ENCODE measurements around the gene LHPP. TPM values are rescaled to one million over a fixed set of nuclear protein-coding genes. Genes with fewer than 3 reads are reported as not detected.
A peak's percentile ranks its signal among the peaks of the same experiment; 100 is the strongest.
"Not testable (repeated sequence)": the region's sequence is repeated elsewhere in the genome, so short reads cannot be mapped to it uniquely, and the experiment has no call there.

LHPP gene
- total RNA-seq, 1 experiment from 2014 or later, result 3.2 TPM

DNA sequence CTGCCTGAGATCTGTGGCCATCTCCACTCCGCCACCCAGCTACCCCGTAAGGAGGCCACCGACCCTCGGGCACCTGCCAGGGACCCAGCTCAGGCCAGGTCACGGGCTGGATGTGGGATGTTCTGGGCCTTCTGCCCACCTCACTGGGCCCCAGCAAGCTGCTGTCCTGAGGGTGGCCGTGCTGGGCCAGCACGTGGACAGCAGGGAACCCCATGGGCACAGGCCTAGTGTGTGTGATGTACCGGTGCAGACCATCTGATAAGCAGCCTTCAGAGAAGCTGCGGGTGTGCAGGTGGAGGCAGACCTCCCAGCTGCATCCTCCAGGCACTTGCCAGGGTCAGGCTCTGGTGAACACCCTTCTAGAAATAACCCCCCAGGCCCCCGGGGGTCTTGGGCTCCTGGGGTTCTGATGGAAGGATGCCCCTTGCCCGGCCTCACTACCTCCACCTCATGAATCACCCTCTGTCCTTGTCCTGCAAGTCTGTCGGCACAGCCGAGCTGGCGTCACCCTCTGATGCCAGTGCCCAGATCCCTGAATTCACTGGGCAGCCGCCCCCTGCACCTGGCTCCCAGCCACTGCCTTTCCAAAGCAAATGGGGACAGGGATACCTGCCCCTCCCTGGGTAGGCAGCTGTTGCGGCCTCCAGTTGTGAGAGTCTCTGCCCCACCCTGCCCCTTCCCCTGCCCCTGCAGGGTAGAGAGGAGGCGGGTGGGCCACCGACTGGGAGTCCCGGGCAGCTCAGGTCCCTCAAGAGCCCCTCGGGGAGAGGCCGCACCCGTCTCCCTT lies 142.8 kb downstream of the LHPP start:
- no peak for DNase-seq (ENCODE audit: low read depth)

DNA sequence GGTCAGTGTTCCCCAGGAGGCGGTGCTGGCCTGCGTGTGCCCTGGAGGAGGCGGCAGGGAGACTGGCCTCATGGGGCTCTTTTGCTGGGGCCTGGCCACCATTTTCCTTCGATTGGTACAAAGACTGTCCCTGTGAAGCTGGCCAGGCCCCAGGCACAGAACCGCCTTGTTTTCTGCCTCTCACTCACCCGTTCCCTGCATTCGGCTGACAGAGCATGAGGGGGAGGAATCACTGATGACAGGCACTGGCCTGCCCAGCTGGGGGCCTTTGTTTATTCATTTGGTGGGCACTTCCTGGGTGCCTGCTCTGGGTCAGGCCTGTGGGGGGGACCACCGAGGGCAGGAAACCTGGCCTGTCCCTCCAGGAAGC lies 143.4 kb downstream of the LHPP start:
- no peak for DNase-seq (ENCODE audit: low read depth)

DNA sequence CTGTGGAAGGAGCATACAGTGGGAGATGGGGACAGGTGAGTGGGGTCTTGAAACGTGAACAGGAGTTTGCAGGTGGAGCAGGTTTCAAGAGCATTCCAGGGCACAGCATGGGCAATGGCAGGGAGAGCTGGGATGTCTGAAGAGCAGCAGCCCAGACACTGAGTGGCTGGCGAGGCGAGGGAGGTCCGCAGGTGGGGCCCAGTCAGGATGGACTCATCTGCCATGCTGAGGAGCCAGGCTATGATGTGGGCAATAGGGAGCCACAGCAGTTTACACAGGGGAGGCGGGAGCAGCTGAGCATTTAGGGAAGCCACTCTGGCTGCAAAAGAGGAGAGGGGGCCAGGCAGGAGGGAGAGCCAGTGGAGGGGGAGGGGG lies 143.8 kb downstream of the LHPP start:
- no peak for DNase-seq (ENCODE audit: low read depth)

DNA sequence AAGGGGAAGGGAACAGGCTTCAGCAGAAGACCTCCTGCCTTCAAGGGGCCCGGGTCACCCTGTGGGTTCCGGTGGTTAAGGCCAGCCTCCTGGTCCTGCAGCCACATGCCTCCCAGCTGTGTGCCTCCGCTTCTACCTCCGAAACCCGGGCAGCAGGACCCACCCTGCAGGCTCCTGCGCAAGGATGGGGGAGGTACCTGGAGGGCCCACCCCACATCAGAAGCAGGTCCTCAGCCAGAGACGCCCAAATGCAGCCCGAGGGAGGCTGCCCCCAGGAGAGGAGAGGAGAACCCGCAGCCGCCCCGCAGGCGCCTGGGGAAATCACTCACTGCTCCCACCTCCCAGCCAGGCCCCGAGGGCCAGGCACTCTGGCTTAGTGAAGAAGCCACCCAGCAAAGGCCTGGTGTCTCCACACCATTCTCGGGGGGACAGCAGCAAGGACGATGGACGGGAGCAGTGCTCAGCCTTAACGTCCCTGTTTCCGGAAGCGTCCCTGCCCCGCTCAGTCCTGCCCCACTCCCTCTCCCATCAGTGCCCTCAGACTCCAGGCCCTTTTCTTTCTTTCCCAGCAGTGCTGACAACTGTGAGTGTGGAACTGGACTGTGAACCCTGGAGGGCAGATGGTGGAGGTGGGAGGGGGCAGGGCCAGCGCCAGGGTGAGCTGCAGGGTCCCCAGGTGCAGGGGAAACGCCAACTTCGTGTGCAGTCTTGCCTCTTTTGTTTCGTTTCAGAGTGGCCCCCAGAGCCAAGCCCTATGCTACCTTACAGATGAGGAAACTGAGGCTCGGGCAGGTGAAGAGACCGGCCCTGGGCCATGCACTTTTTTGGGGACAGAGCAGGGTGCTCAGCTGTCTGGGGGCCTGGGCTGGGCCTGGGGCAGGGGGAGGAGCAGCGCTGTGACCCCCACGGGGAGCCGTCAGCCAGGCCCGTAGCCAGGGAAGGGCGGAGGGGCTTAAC lies 144.5 kb downstream of the LHPP start:
- no peak for DNase-seq (ENCODE audit: low read depth)

DNA sequence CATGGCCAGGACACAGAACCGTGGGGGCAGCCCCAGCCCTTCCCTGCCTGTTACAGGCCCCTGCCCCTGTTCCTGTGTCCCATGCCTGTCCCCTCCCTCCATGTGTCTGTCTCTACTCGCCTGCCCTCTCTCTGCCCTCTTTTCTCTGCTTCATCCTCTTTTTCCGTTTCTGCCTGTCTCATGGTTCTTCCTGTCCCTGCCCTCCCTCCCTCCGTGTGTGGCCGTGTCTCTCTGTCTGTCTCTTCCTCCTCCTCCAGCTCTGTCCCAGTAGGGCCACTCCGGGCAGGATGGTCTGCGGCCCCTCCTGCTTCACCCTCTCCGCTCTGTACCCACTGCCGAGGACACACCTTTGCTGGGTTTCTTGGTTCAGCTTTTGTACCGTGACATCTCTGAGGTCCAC lies 145.2 kb downstream of the LHPP start:
- no peak for DNase-seq (ENCODE audit: low read depth)

DNA sequence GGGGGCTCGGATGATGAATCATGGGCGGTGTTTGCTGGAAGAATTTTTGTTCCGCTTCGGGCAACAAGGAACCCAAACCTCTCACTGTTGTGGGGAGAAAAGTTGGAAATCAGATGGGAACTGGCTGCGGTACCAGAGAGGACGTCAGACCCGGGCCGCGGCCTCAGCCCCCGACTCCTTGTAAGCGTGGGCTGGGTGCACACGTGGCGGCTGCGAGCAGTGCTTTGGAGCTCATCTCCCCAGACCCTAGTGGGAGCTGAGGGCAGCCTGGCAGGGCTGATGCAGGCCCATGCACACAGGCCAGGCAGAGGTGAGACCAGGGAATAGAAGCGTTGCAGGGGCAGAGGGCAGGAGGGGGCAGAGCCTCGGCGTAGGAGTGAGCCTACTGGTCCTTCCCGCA lies 146.1 kb downstream of the LHPP start:
- DNase-seq (ENCODE audit: low read depth), result no peak

DNA sequence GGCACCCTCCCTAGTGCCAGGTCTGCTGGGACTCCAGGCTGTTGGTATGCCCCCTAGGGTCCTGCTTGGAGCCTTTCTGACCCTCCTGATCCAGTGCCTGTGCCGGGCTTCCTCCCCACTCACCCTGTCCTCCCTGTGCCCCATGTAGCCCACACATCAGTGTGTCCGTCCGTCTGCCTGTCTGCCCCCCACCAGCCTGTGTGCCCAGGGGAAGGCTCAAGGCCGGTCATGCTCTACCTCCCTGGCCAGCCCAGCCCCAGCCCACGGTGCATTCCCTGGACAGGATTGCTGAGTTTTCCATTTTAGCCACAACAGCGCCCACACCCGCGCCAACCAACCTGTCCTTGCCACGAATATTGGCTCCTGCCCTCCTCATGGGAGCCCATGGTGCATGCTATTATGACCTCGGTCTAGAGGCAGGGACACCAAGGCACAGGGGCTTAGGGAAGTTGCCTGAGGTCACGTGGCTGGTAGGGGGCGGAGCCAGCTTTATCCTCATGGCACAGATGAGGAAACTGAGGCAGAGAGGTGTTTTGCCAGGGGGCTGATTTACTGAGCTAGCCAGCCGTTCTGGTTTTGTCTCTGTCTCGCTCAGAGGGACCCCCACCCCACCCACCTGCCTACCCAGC lies 146.6 kb downstream of the LHPP start:
- no peak for DNase-seq (ENCODE audit: low read depth)

DNA sequence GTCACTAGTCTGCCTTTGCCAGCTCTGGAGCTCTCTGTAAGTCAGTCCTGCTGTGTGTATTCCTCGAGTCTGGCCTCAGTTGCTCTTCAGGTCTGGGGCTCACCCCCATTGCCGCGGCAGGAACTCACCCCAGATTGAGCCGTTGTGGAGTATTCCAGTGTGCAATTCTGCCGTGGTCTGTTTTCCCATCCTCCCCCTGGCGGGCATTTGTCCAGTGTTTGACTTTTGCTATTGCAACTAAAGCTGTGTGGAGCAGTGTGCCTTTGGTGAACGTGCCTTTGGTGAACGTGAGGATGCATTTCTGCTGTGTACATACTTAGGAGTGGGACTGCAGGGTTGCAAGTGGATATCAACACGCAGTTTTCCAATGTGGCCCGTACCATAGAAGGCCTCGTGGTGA lies 148.1 kb downstream of the LHPP start:
- DNase-seq (ENCODE audit: low read depth), result no peak

DNA sequence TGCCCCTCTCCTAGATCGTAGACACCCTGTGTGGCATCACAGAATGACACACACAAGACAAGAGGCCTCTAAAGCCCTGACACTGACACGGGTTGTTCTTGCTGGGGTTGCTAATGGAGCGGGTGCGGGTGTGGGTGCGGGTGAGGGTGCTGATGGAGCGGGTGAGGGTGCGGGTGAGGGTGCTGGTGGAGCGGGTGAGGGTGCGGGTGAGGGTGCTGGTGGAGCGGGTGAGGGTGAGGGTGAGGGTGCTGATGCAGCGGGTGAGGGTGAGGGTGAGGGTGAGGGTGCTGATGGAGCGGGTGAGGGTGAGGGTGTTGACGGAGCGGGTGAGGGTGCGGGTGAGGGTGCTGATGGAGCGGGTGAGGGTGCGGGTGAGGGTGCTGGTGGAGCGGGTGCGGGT lies 148.6 kb downstream of the LHPP start:
- DNase-seq (ENCODE audit: low read depth), result not testable (repeated sequence)

DNA sequence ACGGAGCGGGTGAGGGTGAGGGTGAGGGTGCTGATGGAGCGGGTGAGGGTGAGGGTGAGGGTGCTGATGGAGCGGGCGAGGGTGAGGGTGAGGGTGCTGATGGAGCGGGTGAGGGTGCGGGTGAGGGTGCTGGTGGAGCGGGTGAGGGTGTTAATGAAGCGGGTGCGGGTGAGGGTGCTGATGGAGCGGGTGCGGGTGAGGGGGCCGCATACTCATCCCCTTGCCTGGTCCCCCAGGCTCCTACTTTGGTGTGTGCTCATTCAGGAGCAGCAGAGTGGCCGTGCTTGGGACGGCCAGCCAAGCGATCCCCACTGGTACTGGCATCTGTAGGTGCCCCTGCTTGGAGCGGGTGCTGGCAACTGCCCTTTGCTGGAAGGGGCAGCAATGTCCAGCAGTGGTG lies 149.2 kb downstream of the LHPP start:
- not testable (repeated sequence) for DNase-seq (ENCODE audit: low read depth)

DNA sequence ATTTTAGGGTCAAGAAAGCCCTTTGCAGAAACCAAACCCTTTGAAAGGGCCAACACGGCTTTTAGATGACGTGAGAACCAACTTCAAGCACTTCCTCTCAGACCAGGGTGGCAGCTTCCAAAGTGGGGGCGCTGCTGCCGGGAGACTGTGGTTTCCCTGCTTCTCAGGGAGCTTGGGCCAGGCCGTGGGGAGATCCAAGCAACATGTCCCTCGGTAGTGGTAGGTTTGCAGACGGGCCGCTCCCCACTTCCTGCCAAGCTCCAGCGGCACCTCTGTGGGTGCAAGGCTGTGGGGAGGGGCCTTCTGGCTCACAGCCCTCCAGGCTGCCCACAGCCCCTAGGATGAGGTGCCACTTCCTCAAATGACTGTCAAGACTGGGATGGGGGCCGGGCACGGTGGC lies 150.1 kb downstream of the LHPP start:
- no peak for DNase-seq (ENCODE audit: low read depth)

DNA sequence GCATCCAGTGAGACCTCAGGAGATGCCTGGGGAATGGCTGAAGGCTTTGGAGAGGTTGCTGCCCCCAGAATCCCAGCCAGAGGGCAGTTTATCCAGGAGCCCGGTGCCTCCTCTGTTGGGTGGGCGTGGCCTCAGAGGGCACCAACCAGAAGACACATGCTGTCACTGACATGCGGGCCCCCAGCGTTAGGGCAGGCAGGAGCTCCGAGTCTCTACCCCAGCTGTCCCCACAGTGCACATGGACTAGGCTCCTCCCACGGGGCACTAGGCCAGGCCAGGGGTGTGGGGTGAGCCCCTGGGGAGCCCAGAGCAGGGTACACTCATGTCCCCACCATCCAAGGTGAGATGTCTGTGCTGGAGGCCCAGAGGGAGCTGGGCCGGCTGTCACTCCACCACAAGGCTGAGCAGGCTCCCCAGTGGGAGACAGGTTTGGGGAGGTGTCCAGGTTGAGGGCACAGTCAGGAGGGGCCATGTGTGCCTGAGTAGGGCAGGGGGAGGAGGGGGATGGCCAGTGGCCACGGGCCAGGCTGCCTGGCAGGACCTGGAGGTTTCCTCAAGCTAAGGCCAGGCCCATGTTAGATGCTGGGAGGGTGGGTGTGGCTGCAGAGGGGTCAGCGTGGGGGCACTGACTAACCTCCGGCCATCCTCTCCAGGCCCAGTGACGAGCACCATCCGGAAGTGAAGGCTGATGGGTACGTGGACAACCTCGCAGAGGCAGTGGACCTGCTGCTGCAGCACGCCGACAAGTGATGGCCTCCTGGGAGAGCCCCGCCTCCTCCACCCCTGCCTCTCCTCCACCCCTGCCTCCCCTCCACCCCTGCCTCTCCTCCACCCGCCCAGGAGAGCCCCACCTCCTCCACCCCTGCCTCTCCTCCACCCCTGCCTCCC lies 151.2 kb downstream of the LHPP start:
- peak; percentile 19 for DNase-seq (ENCODE audit: low read depth)

DNA sequence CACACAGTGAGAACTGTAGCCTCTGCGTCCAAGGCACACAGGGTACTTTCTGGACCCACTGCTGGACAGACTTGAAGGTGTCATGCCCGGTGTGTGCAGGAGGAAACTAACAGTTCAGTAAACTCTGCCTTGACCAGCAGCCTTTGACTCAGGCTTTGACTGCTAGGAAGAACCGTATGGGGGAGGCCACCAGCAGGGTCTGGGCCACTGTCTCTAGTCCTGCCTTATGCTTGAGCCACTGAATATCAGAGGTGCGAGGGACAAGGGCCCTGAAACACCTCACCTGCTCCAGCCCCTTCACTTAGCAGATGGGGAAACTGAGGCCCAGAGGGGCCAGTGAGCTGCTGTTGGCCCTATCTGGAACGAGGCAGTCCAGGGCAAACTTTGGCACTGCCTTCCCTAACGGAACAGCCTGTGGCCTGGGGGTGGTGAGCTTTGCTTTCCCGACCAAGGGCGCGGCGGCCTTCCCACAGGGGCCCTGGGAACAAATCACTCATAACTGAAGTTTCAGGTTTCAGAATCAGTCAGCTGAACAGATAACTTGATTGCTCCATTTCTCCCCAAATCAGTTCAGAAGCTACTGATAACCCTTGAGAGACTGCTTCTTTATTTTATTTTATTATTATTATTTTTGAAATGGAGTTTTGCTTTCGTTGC lies 152.5 kb downstream of the LHPP start:
- no peak for DNase-seq (ENCODE audit: low read depth)

DNA sequence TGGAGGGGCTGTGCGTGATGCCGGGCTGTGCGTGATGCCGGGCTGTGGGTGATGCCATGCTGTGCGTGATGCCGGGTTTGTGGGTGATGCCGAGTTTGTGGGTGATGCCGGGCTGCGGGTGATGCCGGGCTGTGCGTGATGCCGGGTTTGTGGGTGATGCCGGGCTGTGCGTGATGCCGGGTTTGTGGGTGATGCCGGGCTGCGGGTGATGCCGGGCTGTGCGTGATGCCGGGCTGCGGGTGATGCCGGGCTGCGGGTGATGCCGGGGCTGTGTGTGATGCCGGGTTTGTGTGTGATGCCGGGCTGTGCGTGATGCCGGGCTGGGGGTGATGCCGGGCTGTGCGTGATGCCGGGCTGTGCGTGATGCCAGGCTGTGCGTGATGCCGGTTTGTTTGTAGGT lies 153.6 kb downstream of the LHPP start:
- no peak for DNase-seq (ENCODE audit: low read depth)

DNA sequence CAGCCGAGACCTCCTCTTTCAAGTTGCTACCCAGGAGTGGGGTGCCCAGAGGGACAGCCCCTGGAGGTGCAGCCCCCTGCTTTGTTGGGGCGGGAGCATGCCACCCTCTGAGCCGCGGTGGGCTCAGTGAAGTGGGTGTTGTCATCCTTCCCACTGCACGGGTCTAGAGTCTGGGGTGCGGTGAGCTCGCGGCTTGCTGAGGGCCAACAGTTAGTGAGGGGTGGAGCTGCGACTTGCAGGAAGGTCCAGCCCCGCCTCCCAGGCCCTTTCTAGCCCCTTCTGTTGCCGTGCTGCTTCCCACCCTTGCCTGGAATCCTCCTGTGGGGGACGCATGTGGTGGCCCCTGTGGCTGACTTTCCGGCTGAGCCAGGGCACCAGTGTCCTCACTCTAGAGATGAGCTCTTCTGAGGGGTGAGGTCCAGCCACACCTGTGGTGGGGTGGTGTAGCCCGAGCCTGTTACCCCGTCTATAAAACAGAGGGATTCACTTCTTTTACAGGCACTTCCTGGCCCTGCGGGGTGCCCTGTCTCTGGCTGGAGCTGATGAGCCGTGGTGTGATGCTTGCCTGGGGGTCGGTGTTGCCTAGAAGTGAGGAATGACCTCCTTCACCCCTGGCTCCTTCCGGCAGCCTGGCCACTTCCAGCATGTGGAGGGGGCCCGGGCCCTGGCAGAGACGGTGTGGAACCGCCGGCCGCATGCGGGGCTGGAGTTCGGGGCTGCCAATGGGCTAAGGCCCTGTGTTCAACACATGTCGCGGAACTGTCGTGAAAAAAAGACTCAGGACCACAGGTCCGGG lies 154.6 kb downstream of the LHPP start:
- no peak for DNase-seq (ENCODE audit: low read depth)

DNA sequence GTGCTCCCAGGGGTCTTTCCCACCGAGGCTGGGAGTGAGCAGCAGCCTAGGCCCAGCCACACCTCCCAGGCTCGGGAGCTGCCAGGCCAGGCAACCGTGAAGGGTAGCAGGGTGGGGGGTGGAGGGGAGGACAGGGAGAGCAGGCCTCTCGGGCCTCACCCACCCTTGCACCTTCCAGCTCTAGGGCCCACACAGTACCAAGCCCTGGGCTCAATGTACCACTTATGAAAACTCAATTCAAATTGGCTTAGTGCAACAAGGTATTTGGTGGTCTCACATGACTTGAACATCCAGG lies 155.2 kb downstream of the LHPP start:
- no peak for DNase-seq (ENCODE audit: low read depth)

DNA sequence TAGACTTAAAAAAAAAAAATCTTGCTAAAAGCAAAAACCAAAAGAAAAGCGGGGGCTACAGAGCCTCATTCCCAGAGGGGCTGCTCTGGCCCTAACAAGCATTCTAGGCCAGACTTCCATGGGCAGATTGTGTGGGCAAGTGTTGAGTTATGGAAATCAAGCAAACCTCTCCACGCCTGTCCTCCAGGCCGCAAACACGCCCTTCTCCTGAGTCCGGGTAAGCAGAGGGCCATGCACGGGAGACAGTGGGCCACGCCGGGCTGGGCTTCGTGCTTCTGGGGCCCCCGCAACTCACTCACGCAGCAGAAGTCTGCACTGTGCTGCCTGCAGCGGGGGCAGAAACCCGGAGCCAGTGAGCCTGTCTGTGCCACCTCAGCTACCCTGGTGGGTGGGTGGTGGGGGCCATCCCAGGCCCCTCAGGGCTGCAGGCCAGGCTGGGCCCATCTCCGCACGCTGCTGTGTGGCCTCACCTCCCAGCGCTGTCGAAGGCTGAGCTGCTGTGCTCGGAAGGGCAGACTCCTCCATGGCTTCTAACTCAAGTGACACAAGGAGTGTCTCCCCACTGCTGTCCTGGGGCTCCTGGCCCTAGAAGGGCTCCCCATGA lies 156.9 kb downstream of the LHPP start:
- no peak for DNase-seq (ENCODE audit: low read depth)

DNA sequence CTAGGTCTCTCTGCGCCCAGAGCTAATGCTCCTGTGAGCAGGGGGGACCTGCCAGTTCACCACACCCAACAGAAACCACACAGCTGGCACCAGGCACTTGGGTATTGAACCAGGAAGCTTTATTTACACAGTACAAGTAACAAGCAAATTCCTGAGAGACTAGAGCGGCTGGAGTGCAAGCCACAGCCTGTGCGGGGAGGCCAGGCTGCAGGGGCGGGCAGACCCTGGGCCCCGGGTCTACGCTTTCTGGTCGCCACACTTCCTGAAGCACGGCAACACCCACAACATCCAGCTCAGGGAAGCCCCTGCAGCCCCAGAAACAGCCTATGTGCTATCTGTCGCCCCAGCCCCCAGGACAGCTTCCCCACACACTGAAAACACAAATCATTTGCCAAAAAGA lies 157.6 kb downstream of the LHPP start:
- no peak for DNase-seq (ENCODE audit: low read depth)

DNA sequence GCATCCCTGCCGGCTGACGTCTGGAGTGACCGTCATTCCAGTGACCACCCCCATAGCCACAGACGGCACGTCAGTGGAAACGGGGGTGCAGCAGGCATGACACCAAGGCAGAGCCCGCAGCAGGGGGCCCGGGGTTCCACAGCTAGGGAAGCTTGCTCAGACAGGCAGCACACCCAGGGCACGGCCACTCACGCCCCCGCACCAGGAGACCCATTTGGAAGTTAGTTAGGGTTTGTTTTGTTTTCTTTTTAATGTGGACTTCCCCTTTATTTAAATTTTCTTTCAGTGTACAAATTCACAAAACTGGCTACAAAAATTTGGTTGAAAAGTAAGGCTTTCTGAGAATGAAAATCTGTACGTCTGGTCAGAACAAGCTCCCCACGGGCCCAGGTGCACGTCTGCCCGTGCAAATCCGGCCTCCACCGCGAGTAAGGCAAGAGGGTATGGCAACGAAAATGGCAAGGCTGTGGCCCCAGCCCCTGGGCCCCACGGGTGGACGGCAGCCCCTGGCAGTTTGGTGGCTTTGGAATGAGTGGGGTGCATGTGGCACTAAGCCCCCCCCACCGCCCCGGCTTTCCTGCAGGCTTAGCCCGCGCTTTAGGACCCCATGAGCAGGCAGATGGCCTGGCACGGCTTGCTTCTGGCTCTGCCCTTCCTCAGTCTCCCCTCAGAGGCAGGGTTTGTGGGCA lies 158.3 kb downstream of the LHPP start:
- DNase-seq (ENCODE audit: low read depth), result no peak
